Panc1 (cell line): ENCODE measurements around the gene ADTRP.

Experiments
- CTCF ChIP-seq: fragments of 450-650 bp; IDR thresholded peaks from 2 replicates; pipeline ENCODE4 v1.5.1; 2017; ENCODE audit warnings: mild to moderate bottlenecking
- POLR2AphosphoS5 ChIP-seq: IDR thresholded peaks from 2 replicates; pipeline ENCODE4 v1.6.1; 2012; ENCODE audit warnings: mild to moderate bottlenecking, low read depth, low read length, moderate library complexity
- TCF7L2 ChIP-seq: IDR thresholded peaks from 2 replicates; pipeline ENCODE4 v1.6.1; 2011; ENCODE audit warnings: mild to moderate bottlenecking, low read depth, low read length, inconsistent platforms

- no peak for TF ChIP-seq TCF7L2
- TF ChIP-seq POLR2AphosphoS5, result no peak
- TF ChIP-seq CTCF, result no peak
Observed at GRCh38 chr6:11712760-11713159, 65.8 kb downstream of the ADTRP start.
